ENCODE data around the gene CHGA.

The CHGA gene

GRCh38 chr14:92922883-92923743 is at the start of gene CHGA:
TSS of gene CHGA (plus strand) at chr14:92923150. CDS start at chr14:92923360, 210 bp downstream.
- peak; percentile 48 for DNase-seq (ENCODE audit: low read depth)
- TF ChIP-seq CTCF (conservative IDR thresholded peaks at IDR 0.05; ENCODE audit: low read depth, low read length), result no peak
- no peak within 1 kb of the TSS for H3K4me3 ChIP-seq (ENCODE audit: low read depth, low read length)

GRCh38 chr14:92874962-92875661 is 47.8 kb upstream of the CHGA start:
- DNase-seq (ENCODE audit: low read depth), result no peak
- no peak overlapping the region for H3K4me3 ChIP-seq (ENCODE audit: low read depth, low read length)
- TF ChIP-seq CTCF (conservative IDR thresholded peaks at IDR 0.05; ENCODE audit: low read depth, low read length), result no peak

GRCh38 chr14:92877757-92878431 is 45.1 kb upstream of the CHGA start:
- DNase-seq (ENCODE audit: low read depth), result peak; percentile 27
- H3K4me3 ChIP-seq (ENCODE audit: low read depth, low read length), result no peak overlapping the region
- no peak for TF ChIP-seq CTCF (conservative IDR thresholded peaks at IDR 0.05; ENCODE audit: low read depth, low read length)

GRCh38 chr14:92880351-92880750 is 42.6 kb upstream of the CHGA start:
- no peak for TF ChIP-seq CTCF (conservative IDR thresholded peaks at IDR 0.05; ENCODE audit: low read depth, low read length)
- peak; percentile 5 for DNase-seq (ENCODE audit: low read depth)
- H3K4me3 ChIP-seq (ENCODE audit: low read depth, low read length), result no peak overlapping the region

GRCh38 chr14:92880851-92881250 is 42.1 kb upstream of the CHGA start:
- peak; percentile 58 for DNase-seq (ENCODE audit: low read depth)
- no peak overlapping the region for H3K4me3 ChIP-seq (ENCODE audit: low read depth, low read length)
- TF ChIP-seq CTCF (conservative IDR thresholded peaks at IDR 0.05; ENCODE audit: low read depth, low read length), result peak; percentile 55

- no peak for TF ChIP-seq CTCF (conservative IDR thresholded peaks at IDR 0.05; ENCODE audit: low read depth, low read length)
- DNase-seq (ENCODE audit: low read depth), result no peak
- no peak overlapping the region for H3K4me3 ChIP-seq (ENCODE audit: low read depth, low read length)
These were observed 39.9 kb upstream of the CHGA start for GRCh38 chr14:92883066-92883465.
